ENCODE measurements around the gene ANKDD1B.
"Not testable (repeated sequence)": the region's sequence is repeated elsewhere in the genome, so short reads cannot be mapped to it uniquely, and the experiment has no call there.

Gene ANKDD1B

GRCh38 chr5:75611311-75612225 is at the start of gene ANKDD1B:
Gene ANKDD1B, plus strand, starts transcription at chr5:75611453. Its CDS starts 182 bp downstream, at chr5:75611635.
- DNase-seq (ENCODE audit: low spot score) = peak; percentile 6

- DNase-seq (ENCODE audit: low spot score) = not testable (repeated sequence)
These were observed 45.1 kb upstream of the ANKDD1B start for GRCh38 chr5:75565991-75566709.

GRCh38 chr5:75566710-75567309 is 44.4 kb upstream of the ANKDD1B start:
- DNase-seq (ENCODE audit: low spot score) = peak; percentile 49

GRCh38 chr5:75567710-75568109 is 43.5 kb upstream of the ANKDD1B start:
- DNase-seq (ENCODE audit: low spot score) = no peak

- DNase-seq (ENCODE audit: low spot score) = no peak
These were observed 43.1 kb upstream of the ANKDD1B start for GRCh38 chr5:75568202-75568601.

GRCh38 chr5:75571547-75571946 is 39.7 kb upstream of the ANKDD1B start:
- DNase-seq (ENCODE audit: low spot score) = no peak

GRCh38 chr5:75574791-75575190 is 36.5 kb upstream of the ANKDD1B start:
- no peak for DNase-seq (ENCODE audit: low spot score)

GRCh38 chr5:75578280-75578679 is 33.0 kb upstream of the ANKDD1B start:
- not testable (repeated sequence) for DNase-seq (ENCODE audit: low spot score)

- no peak for DNase-seq (ENCODE audit: low spot score)
These were observed 26.6 kb upstream of the ANKDD1B start for GRCh38 chr5:75584641-75585040.

GRCh38 chr5:75588666-75589065 is 22.6 kb upstream of the ANKDD1B start:
- DNase-seq (ENCODE audit: low spot score) = no peak

GRCh38 chr5:75600535-75600934 is 10.7 kb upstream of the ANKDD1B start:
- no peak for DNase-seq (ENCODE audit: low spot score)

GRCh38 chr5:75601567-75601966 is 9.7 kb upstream of the ANKDD1B start:
- no peak for DNase-seq (ENCODE audit: low spot score)

GRCh38 chr5:75601996-75602395 is 9.3 kb upstream of the ANKDD1B start:
- DNase-seq (ENCODE audit: low spot score) = no peak

GRCh38 chr5:75603371-75603770 is 7.9 kb upstream of the ANKDD1B start:
- no peak for DNase-seq (ENCODE audit: low spot score)

- DNase-seq (ENCODE audit: low spot score) = no peak
These were observed 7.4 kb upstream of the ANKDD1B start for GRCh38 chr5:75603821-75604220.

GRCh38 chr5:75607341-75607740 is 3.9 kb upstream of the ANKDD1B start:
- DNase-seq (ENCODE audit: low spot score) = not testable (repeated sequence)

- no peak for DNase-seq (ENCODE audit: low spot score)
These were observed 2.4 kb upstream of the ANKDD1B start for GRCh38 chr5:75608870-75609269.

GRCh38 chr5:75610201-75610600 is 1.1 kb upstream of the ANKDD1B start:
- no peak for DNase-seq (ENCODE audit: low spot score)

GRCh38 chr5:75610859-75611310 is 368 bp upstream of the ANKDD1B start:
- not testable (repeated sequence) for DNase-seq (ENCODE audit: low spot score)

GRCh38 chr5:75612226-75612569 is 945 bp downstream of the ANKDD1B start:
- DNase-seq (ENCODE audit: low spot score) = no peak

- no peak for DNase-seq (ENCODE audit: low spot score)
These were observed 1.6 kb downstream of the ANKDD1B start for GRCh38 chr5:75612901-75613300.

GRCh38 chr5:75614176-75614575 is 2.9 kb downstream of the ANKDD1B start:
- DNase-seq (ENCODE audit: low spot score) = no peak

Measured in SW480 (cell line).